CD4-positive, CD25-positive, alpha-beta regulatory T cell (primary cell): Measurements from ENCODE around the gene RNF220. TPM values are rescaled to one million over a fixed set of nuclear protein-coding genes. Genes with fewer than 3 reads are reported as not detected.
"Not testable (repeated sequence)": the region's sequence is repeated elsewhere in the genome, so short reads cannot be mapped to it uniquely, and the experiment has no call there.

ENCODE experiments used
- ATAC-seq, 2 donors: fragments of 150-1000 bp; cut with Tn5 transposase; one replicate each; pipeline ENCODE4 v1.10.0; 2021; ENCODE audit warnings: low read depth in 2 of 2, moderate number of reproducible peaks in 2 of 2, moderate library complexity in 1 of 2
- DNase-seq, 3 donors: peaks; one replicate each; pipeline versions ENCODE4 v3.0.0 to v3.0.0-alpha.2; 2012 to 2022; ENCODE audit warnings: mixed read lengths in 1 of 3
- H3K27ac ChIP-seq: one replicate; pipeline ENCODE4 v1.7.0; 2013; ENCODE audit warnings: mild to moderate bottlenecking, low read length; ENCODE audit not compliant: insufficient read depth, poor library complexity, severe bottlenecking
- H3K27me3 ChIP-seq: one replicate; pipeline ENCODE4 v1.7.0; 2013; ENCODE audit warnings: low read length; ENCODE audit not compliant: control insufficient read depth, insufficient read depth
- H3K36me3 ChIP-seq: one replicate; pipeline ENCODE4 v1.7.0; 2013; ENCODE audit warnings: mild to moderate bottlenecking, low read length, moderate library complexity; ENCODE audit not compliant: control insufficient read depth, insufficient read depth
- H3K4me1 ChIP-seq: 2 replicates; pipeline ENCODE4 v1.7.0; 2013; ENCODE audit warnings: mild to moderate bottlenecking, low read length; ENCODE audit not compliant: insufficient read depth, control insufficient read depth, poor library complexity, severe bottlenecking
- H3K4me3 ChIP-seq: one replicate; pipeline ENCODE4 v1.7.0; 2013; ENCODE audit warnings: low read depth, mild to moderate bottlenecking, low read length, moderate library complexity
- H3K9me3 ChIP-seq, 2 experiments: 1 replicate in 1 of 2; 2 replicates in 1 of 2; pipeline ENCODE4 v1.7.0; 2013; ENCODE audit warnings: low read length in 2 of 2, mild to moderate bottlenecking in 1 of 2, moderate library complexity in 1 of 2; ENCODE audit not compliant: control insufficient read depth in 2 of 2
- H3K27ac Mint-ChIP-seq, 3 donors: one replicate each; pipeline ENCODE4 v1.8.0; 2020 to 2022; ENCODE audit warnings: mild to moderate bottlenecking in 3 of 3, mixed read lengths in 3 of 3, moderate library complexity in 2 of 3
- H3K27me3 Mint-ChIP-seq: one replicate; pipeline ENCODE4 v1.8.0; 2022; ENCODE audit warnings: mild to moderate bottlenecking, mixed read lengths
- H3K36me3 Mint-ChIP-seq: one replicate; pipeline ENCODE4 v1.8.0; 2020; ENCODE audit warnings: mixed read lengths
- H3K4me1 Mint-ChIP-seq, 4 donors: one replicate each; pipeline ENCODE4 v1.8.0; 2020 to 2022; ENCODE audit warnings: mixed read lengths in 4 of 4, mild to moderate bottlenecking in 1 of 4
- H3K4me3 Mint-ChIP-seq, 4 donors: one replicate each; pipeline ENCODE4 v1.8.0; 2020 to 2022; ENCODE audit warnings: mild to moderate bottlenecking in 4 of 4, mixed read lengths in 4 of 4, moderate library complexity in 3 of 4
- H3K9me3 Mint-ChIP-seq, 7 donors: one replicate each; pipeline ENCODE4 v1.8.0; 2020 to 2022; ENCODE audit warnings: mixed read lengths in 7 of 7, mild to moderate bottlenecking in 3 of 7, moderate library complexity in 2 of 7
- polyA plus RNA-seq, 4 donors: library from polyadenylated mRNA; unstranded; fragments of 300-500 nt; fragmentation: Illumina TruSeq; gene quantifications; one replicate each; pipeline ENCODE4 v1.2.3, GENCODE V29; 2021
- total RNA-seq: library from RNA; stranded (reverse); gene quantifications from one replicate; pipeline ENCODE4 v1.2.3, GENCODE V29; 2022

RNF220 gene
- total and polyA plus RNA-seq, 5 donors from 2014 or later, result 73.2 to 94.8 (median 83.1) TPM

DNA sequence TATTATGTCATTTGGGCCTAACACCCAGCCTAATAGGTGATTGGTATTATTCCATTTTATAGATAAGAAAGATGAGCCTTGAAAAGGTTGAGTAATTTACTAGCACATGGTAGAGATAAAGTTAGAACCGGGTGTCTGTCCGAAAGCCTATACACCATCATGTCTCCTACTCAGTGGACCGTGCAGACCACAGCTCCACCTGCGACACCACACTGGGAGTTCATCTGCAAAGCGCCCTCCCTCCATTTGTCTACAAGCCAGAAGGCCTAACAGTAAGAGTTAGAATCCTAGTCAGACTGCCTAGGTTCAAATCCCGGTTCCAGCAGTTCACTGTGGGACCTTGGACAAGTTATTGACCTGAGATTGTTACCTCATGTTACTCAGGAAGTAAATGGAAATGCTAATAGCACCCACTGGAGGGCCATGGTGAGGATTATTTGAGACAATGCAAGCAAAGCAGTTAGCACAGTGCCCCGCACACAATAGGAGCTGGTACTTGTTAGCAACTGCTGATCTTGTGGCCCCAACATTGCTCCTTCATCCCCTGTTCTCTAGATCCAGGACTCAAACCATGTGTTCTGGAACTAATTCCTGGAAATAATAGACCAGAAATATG, 289.9 kb downstream of the RNF220 start:
- Histone ChIP-seq H3K27ac (no peak overlapping the region), H3K36me3 (no peaks in the 10 kb centered on the region)
- no peaks in the 10 kb centered on the region for H3K9me3 Mint-ChIP-seq

DNA sequence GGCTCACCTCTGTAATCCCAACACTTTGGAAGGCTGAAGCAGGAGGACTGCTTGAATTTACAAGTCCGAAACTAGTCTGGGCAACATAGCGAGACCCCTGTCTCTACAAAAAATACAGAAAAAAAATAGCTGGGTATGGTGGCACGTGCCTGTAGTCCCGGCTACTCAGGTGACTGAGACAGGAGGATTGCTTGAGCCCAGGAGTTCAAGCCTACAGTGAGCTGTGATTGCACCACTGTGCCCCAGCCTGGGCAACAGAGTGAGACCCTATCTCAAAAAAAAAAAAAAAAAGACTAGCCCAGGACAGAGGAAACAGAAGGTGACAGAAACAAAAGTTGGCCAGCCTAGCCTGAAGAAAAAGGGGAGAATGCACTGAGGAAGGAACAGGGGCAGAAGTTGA, 290.6 kb downstream of the RNF220 start:
- Mint-ChIP-seq H3K36me3 (no peaks in the 10 kb centered on the region), H3K9me3 (no peaks in the 10 kb centered on the region), H3K27ac (no peak overlapping the region), H3K4me1 (peaks cover 0 to 16% (median 5%) of the 10 kb centered on the region in 4 donors), H3K4me3 (no peak overlapping the region), H3K27me3 (no peaks in the 10 kb centered on the region)
- Histone ChIP-seq H3K27ac (no peak overlapping the region), H3K36me3 (no peaks in the 10 kb centered on the region), H3K27me3 (no peaks in the 10 kb centered on the region), H3K9me3 (no peaks in the 10 kb centered on the region), H3K4me3 (no peak overlapping the region), H3K4me1 (peaks cover 9% of the 10 kb centered on the region)
- no peak for ATAC-seq
- no peak for DNase-seq

More for the DNA sequence above, 289.9 kb downstream of the RNF220 start:
- Mint-ChIP-seq H3K4me1 (peaks cover 0 to 16% (median 5%) of the 10 kb centered on the region in 4 donors), H3K27ac (no peak overlapping the region), H3K4me3 (no peak overlapping the region), H3K36me3 (no peaks in the 10 kb centered on the region), H3K27me3 (peaks cover 5% of the 10 kb centered on the region)
- no peak overlapping the region for H3K4me3 ChIP-seq
- ATAC-seq, result no peak
- no peak for DNase-seq
- H3K4me1 ChIP-seq, result peaks cover 9% of the 10 kb centered on the region
- no peaks in the 10 kb centered on the region for H3K9me3 ChIP-seq
- no peaks in the 10 kb centered on the region for H3K27me3 ChIP-seq

DNA sequence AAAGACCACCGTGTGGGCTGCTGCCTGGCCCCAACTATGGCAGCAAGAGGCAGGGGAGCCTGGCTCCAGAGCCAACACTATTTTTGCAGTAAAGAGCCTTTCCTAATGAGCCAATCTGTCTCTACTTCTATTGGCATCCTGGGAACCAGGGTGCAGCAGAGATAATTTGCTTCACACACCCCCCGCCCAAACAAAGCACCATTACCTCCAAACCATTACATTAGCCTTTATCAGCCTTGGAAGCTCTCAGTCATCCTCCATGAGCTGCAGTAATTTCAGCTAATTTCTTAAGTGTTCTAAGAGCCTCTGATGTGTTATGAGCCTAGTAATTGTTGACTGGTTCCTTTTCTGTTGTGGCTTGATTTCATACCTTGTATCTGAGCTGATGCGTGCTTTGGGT, 291.0 kb downstream of the RNF220 start:
- H3K9me3 ChIP-seq, result no peaks in the 10 kb centered on the region
- Mint-ChIP-seq H3K27me3 (no peaks in the 10 kb centered on the region), H3K27ac (no peak overlapping the region), H3K4me3 (no peak overlapping the region), H3K9me3 (no peaks in the 10 kb centered on the region), H3K36me3 (no peaks in the 10 kb centered on the region), H3K4me1 (peaks cover 0 to 16% (median 5%) of the 10 kb centered on the region in 4 donors)
- no peaks in the 10 kb centered on the region for H3K36me3 ChIP-seq
- no peak overlapping the region for H3K27ac ChIP-seq
- ATAC-seq (no peak), DNase-seq (no peak)
- peaks cover 9% of the 10 kb centered on the region for H3K4me1 ChIP-seq
- H3K4me3 ChIP-seq, result no peak overlapping the region
- no peaks in the 10 kb centered on the region for H3K27me3 ChIP-seq

DNA sequence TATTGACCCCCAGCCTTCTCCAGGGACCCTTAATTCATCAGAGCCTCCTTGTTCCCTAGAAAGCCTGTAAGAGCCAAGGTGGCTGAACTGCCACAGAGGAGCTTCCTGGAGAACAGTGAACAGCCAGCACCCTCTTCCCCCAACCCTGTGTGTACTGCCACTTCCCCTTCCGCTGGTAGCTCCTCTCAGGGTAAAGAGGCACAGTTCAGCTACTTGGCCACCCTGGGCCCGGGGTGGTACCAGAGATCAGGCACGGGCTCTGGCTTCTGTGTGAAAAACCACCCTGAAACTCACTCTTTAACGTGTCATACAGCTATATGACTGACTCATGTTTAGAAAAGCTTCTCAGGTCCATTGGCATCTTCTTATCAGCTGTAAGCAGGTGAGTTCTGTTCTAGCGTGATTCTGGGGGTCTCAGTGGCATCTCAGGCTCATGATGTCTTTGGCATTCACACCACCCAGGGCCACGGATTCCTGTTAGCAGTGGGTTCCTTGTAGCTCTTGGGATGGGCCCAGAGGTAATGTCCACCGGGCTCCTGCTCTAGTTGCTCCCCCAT, 291.8 kb downstream of the RNF220 start:
- peak overlapping the region; percentile 21 for H3K4me3 ChIP-seq
- H3K4me1 ChIP-seq, result peaks cover 9% of the 10 kb centered on the region
- no peaks in the 10 kb centered on the region for H3K36me3 ChIP-seq
- H3K27me3 Mint-ChIP-seq, result no peaks in the 10 kb centered on the region
- H3K4me1 Mint-ChIP-seq, result peaks cover 0 to 16% (median 5%) of the 10 kb centered on the region in 4 donors
- H3K27ac Mint-ChIP-seq, result peak overlapping the region in 2 of 3 donors; percentile 78 to 86
- no peaks in the 10 kb centered on the region for H3K27me3 ChIP-seq
- DNase-seq, result peak in 2 of 3 donors; percentile 42 to 75
- H3K4me3 Mint-ChIP-seq, result peak overlapping the region in 3 of 4 donors; percentile 40 to 59 (median 50)
- H3K36me3 Mint-ChIP-seq, result no peaks in the 10 kb centered on the region
- H3K9me3 Mint-ChIP-seq, result no peaks in the 10 kb centered on the region
- H3K27ac ChIP-seq, result no peak overlapping the region
- ATAC-seq, result peak; percentile 93 to 97
- H3K9me3 ChIP-seq, result no peaks in the 10 kb centered on the region

DNA sequence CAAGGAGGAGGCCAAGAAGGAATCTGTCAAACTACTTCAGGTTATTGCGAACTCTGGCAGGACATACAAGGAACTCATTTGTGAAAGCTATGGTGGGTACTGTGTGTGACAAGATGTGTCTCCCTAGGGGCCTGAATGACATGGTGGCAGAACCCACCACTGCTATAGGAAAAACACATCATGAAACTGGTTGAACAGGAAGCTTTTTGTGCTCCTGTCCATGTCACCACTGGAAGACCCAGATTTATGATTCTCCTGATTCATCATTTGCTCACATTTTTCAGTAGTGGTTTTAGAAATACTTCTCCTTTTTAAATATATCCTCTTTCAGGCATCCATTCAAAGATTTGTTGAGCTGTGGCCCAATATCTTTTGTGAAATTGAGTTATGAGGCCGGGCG, 293.1 kb downstream of the RNF220 start:
- H3K27ac ChIP-seq, result no peak overlapping the region
- H3K36me3 ChIP-seq, result no peaks in the 10 kb centered on the region
- H3K9me3 ChIP-seq, result no peaks in the 10 kb centered on the region
- DNase-seq, result no peak
- Mint-ChIP-seq H3K4me1 (peaks cover 0 to 16% (median 5%) of the 10 kb centered on the region in 4 donors), H3K4me3 (no peak overlapping the region), H3K36me3 (no peaks in the 10 kb centered on the region), H3K9me3 (no peaks in the 10 kb centered on the region), H3K27me3 (no peaks in the 10 kb centered on the region), H3K27ac (no peak overlapping the region)
- peaks cover 9% of the 10 kb centered on the region for H3K4me1 ChIP-seq
- ATAC-seq, result no peak
- no peaks in the 10 kb centered on the region for H3K27me3 ChIP-seq
- H3K4me3 ChIP-seq, result no peak overlapping the region

DNA sequence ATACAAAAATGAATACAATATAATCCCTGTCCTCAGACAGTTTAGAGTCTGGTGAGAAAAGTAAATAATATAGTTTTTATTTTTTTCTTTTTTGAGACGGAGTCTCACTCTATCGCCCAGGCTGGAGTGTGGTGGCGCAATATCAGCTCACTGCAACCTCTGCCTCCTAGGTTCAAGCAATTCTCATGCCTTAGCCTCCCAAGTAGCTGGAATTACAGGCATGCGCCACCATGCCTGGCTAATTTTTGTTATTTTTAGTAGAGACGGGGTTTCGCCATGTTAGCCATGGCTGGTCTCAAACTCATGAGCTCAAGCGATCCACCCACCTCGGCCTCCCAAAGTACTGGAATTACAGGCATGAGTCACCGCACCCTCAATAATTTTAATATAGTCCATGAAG, 294.3 kb downstream of the RNF220 start:
- ATAC-seq, H3K4me3 ChIP-seq, DNase-seq, H3K27ac Mint-ChIP-seq, H3K9me3 Mint-ChIP-seq, H3K36me3 Mint-ChIP-seq, H3K27ac ChIP-seq, H3K4me3 Mint-ChIP-seq, H3K27me3 ChIP-seq, H3K27me3 Mint-ChIP-seq, H3K36me3 ChIP-seq, H3K4me1 ChIP-seq, H3K9me3 ChIP-seq: not testable (repeated sequence)
- peaks cover 0 to 16% (median 5%) of the 10 kb centered on the region in 4 donors for H3K4me1 Mint-ChIP-seq

DNA sequence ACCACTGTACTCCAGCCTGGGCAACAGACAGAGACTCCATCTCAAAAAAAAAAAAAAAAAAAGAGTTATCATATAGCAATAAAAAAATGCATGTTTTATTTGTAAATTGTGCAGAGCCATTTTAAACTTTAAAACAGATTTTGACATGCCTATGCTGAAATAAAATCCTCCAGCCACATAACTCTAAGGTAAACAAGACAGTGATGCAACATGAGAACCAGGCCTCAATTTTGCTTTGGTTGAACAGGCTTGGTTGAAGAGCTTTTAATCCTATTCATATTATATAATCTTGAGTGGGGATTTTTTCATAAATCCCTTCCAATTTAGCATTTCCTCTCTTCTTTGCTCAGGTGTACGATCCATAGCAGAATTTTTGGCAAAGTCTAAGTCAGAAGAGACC, 295.5 kb downstream of the RNF220 start:
- H3K36me3 ChIP-seq, result no peaks in the 10 kb centered on the region
- Mint-ChIP-seq H3K27ac (no peak overlapping the region), H3K27me3 (peaks cover 2% of the 10 kb centered on the region), H3K9me3 (no peaks in the 10 kb centered on the region), H3K4me1 (peaks cover 0 to 16% (median 5%) of the 10 kb centered on the region in 4 donors), H3K4me3 (no peak overlapping the region), H3K36me3 (no peaks in the 10 kb centered on the region)
- no peaks in the 10 kb centered on the region for H3K9me3 ChIP-seq
- no peak for ATAC-seq
- H3K27ac ChIP-seq, result no peak overlapping the region
- peaks cover 9% of the 10 kb centered on the region for H3K4me1 ChIP-seq
- H3K27me3 ChIP-seq, result no peaks in the 10 kb centered on the region
- H3K4me3 ChIP-seq, result no peak overlapping the region
- no peak for DNase-seq

DNA sequence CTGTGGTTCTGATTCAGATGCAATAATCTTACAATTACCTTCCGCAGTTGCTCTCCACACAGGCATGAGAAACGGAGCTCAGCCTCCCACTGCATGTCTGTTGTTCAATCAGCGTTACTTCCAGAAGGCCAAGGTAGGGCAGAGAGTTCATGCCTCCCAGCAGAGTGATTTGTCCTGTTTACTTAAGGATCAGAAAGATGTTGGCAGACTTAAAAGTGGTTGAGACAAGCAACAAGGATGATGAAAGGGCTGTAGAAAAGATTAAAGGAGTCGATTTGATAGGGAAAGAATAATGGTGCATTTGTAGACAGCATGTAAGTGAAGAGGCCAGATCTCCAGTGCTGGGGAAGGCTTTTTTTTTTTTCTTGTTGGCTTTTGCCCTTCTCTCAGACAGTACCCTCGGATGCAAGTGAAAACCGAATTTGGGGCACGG, 296.1 kb downstream of the RNF220 start:
- Histone ChIP-seq H3K9me3 (no peaks in the 10 kb centered on the region), H3K27ac (no peak overlapping the region), H3K27me3 (no peaks in the 10 kb centered on the region), H3K4me1 (peaks cover 9% of the 10 kb centered on the region), H3K4me3 (no peak overlapping the region), H3K36me3 (no peaks in the 10 kb centered on the region)
- Mint-ChIP-seq H3K4me1 (peaks cover 0 to 14% (median 5%) of the 10 kb centered on the region in 4 donors), H3K27ac (no peak overlapping the region), H3K36me3 (no peaks in the 10 kb centered on the region), H3K27me3 (peaks cover 4% of the 10 kb centered on the region), H3K9me3 (no peaks in the 10 kb centered on the region), H3K4me3 (no peak overlapping the region)
- ATAC-seq (no peak), DNase-seq (no peak)
